HG03039 (cell line): ENCODE measurements around the gene IFIT5.
A peak's percentile ranks its signal among the peaks of the same experiment; 100 is the strongest.
"Not testable (repeated sequence)": the region's sequence is repeated elsewhere in the genome, so short reads cannot be mapped to it uniquely, and the experiment has no call there.

Experiments
- ATAC-seq: cut with Tn5 transposase; IDR thresholded peaks from one replicate; pipeline ENCODE4 v1.9.1; 2021; ENCODE audit warnings: mild to moderate bottlenecking, moderate library complexity; ENCODE audit not compliant: unreplicated experiment

IFIT5 gene

DNA sequence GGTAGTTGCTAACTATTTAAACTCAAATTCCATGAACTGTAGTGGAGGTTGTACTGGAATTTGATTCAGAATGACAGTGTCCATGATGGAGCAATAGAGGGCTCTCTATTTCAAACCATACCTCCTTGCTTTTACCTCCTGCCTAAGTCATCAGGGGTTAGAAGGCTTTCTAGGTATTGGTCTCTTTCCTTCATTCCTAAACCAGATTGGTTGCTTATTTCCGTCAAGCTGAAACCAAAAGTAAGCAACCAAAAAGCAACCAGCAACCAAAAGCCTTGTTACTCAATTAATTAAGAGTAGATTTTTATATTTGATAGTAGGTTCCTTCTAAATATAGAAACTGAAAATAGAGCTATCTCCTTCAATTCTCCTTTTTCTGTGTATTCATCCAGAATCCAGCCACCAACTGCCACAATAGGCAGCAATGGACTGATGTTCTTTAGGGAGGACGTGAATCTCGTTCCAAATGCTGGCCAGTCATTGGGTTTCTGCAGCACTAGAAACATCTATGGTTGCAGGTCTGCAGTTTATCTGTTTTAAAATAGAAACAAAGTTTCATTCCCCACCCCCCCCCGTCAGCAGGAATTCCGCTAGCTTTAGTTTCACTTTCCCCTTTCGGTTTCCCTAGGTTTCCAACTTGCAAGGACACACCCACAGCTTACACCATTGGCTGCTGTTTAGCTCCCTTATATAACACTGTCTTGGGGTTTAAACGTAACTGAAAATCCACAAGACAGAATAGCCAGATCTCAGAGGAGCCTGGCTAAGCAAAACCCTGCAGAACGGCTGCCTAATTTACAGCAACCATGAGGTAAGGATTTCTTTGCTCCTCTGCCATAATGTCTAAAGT lies 22.2 kb upstream of the IFIT5 start, which contains the start of gene IFIT1:
IFIT1 (plus strand) TSS at position 717 of the 850 bp plus-strand sequence; CDS start at position 807, 90 bp downstream.
- peak; percentile 60 for ATAC-seq

DNA sequence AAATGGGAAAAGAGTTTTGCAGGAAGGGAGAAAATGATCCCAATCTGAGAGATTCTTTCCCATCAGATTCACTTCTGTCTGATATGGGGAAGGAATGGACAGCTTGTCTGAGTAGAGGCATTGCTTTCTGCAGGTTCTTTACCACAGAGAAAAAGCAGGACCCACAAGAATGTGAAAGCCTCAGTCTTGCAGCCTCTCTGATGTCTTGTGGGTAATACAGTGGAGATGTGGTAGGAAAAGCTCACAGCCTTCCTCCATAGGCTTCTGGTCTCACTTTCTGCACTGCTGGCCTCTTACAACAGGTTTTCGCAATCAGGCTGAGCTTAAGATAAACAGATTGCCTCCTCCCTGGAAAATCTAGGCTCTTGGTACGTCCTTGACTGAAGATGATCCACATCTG lies 21.4 kb upstream of the IFIT5 start:
- ATAC-seq = peak; percentile 23

DNA sequence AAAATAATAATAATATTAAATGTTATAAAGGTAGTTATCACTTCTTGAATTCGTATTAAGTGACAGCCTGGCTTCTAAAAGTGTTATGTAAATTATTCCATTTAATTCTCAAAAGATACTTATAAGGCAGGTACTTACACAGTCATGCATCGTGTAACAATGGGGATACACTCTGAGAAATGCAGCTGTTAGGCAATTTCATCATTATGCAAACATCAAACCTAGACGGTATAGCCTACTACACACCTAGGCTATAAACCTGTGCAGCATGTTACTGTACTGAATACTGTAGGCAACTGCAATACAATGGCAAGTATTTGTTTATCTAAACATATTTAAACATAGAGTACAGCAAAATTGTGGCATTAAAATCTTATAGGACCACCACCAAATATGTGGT lies 20.5 kb upstream of the IFIT5 start:
- ATAC-seq = no peak

DNA sequence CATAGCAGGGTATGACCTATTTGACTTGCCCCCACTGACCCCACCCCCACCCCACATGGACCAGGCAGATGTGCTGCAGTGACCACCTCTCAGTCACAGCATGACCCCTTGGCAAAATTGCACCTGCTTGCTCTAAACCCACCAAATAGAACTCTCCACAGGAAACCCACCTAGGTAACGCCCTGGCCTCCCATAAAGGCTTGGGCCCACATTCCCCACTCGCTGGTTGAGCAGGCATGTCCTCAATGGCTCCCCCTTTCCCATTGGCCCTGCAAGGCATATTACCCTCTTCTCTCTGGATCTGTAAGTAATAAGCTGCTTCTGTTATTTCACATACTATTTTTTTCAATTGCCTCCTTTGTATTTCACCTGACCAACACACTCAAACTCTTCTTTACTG lies 19.2 kb upstream of the IFIT5 start:
- ATAC-seq = no peak

DNA sequence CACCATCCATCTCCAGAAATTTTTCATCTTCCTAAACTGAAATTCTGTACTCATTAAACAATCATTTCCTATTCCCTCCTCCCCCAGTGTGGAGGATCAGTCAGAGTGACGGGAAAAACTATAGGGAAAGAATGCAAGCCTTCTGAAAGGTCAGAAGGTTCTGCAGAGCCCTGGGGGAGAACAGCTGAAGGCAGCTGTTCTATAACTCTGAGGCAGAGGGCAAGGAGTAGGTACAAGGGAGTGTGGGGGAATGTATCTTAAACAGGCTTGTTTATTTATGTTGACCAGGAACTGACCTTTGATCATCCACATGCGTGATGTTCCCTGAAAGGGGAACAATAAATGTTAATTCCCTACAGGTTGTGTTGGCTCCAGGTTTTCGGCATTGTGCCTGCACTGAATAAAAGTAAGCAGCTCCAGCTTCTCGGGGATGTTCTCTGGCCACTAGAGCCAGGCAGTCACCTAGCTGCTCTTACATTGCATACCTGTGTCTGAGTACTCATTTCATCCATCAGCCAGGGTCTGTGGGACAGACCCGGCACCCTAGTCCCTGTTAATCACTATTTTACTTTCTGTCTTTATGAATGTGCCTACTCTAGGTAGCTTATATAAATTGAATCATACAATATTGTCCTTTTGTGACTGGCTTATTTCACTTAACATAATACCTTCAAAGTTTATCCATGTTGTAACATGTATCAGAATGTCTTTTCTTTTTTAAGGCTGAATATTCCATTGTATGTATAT lies 16.2 kb upstream of the IFIT5 start:
- no peak for ATAC-seq

DNA sequence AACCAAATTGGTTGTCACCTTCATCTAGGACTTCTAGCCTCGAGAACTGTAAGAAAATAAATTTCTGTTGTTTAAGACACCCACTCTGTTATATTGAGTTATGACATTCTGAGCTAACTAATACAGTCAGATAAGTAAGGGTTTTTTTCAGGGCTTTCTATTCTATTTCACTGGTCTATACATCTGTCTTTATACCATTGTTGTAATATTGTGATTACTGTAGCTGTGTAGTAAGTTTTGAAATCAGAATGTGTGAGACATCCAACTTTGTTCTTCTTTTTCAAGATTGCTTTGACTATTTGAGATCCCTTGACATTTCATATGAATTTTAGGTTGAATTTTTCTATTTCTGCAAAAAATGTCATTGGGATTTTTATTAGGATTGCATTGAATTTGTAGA lies 14.4 kb upstream of the IFIT5 start:
- ATAC-seq = no peak

DNA sequence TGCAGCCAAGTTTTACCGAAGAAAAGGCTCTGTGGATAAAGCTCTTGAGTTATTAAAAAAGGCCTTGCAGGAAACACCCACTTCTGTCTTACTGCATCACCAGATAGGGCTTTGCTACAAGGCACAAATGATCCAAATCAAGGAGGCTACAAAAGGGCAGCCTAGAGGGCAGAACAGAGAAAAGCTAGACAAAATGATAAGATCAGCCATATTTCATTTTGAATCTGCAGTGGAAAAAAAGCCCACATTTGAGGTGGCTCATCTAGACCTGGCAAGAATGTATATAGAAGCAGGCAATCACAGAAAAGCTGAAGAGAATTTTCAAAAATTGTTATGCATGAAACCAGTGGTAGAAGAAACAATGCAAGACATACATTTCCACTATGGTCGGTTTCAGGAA lies 11.3 kb upstream of the IFIT5 start:
- ATAC-seq = no peak

DNA sequence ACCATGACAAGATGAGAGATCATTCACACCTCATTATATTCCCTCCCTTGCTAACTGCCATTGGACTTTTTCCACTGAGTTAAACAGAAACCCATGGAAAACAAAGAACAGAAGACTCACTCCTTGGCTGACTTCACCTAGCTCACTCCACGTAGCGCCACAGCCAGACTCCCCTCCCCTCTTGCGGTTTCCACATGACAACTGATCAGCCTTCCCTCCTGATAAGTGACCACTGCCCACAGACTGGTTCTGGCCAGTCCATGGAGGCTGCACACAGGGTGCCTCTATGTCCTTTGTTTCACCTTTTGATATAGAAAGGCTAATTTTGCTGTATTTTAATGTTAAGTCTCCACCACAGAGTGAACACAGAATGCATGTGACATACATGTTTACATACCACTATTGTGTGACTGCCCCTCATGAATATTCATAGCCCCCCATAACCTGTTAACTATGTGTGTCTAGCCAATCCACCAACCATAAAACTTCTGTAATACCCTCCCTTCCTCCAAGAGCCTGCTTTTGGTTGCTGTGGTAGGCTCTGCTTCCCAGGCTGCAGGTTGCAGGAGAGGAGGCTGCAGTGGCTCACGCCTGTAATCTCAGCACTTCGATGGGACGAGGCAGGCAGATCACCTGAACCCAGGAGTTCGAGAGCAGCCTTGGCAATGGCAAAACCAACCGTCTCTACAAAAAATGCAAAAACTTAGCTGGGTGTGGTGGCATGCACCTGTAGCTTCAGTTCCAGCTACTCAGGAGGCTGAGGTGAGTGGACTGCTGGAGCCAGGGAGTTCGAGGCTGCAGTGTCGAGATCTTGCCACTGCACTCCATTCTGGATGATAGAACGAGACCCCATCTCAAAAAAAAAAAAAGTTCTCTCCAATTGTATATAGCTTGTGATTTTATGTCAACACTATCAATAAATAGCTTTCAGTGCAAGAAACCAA lies 10.0 kb upstream of the IFIT5 start:
- no peak for ATAC-seq

DNA sequence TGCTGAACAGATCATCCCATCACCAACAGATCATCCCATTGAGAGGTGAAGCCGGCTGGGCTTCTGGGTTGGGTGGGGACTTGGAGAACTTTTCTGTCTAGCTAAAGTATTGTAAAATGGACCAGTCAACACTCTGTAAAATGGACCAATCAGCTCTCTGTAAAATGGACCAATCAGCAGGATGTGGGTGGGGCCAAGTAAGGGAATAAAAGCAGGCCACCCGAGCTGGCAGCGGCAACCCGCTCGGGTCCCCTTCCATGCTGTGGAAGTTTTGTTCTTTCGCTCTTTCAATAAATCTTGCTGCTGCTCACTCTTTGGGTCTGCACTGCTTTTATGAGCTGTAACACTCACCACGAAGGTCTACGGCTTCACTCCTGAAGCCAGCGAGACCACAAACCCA lies 8.2 kb upstream of the IFIT5 start:
- ATAC-seq = not testable (repeated sequence)

DNA sequence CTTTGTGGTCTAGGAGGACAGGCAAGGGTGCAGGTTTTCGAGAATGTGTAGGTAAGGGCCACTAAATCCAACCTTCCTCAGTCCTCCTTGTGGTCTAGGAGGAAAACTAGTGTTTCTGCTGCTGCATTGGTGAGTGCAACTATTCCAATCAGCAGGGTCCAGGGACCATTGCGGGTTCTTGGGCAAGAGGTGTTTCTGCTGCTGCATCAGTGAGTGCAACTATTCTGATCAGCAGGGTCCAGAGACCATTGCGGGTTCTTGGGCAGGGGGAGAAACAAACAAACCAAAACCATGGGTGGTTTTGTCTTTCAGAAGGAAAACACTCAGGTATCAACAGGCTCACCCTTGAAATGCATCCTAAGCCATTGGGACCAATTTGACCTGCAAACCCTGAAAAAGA lies 6.6 kb upstream of the IFIT5 start:
- not testable (repeated sequence) for ATAC-seq

DNA sequence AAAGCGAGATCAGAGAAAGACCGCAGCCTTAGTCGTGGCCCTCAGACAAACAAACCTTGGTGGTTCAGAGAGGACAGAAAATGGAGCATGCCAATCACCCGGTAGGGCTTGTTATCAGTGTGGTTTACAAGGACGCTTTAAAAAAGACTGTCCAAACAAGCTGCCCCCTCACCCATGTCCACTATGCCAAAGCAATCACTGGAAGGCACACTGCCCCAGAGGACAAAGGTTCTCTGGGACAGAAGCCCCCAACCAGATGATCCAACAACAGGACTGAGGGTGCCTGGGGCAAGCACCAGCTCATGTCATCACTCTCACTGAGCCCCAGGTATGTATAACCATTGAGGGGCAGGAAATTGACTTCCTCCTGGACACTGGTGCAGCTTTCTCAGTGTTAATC lies 5.1 kb upstream of the IFIT5 start:
- ATAC-seq = not testable (repeated sequence)

DNA sequence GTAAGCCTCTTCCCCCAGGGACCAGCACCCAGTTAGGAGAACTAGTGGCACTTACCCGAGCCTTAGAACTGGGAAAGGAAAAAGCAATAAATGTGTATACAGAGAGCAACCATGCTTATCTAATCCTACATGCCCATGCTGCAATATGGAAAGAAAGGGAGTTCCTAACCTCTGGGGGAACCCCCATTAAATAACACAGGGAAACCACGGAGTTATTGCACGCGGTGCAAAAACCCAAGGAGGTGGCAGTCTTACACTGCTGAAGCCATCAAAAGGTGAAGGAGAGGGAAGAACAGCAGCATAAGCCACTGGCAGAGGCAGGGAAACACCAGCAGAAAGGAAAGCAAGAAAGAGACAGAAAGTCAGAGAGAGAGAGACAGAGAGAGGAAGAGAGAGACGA lies 3.8 kb upstream of the IFIT5 start:
- not testable (repeated sequence) for ATAC-seq

DNA sequence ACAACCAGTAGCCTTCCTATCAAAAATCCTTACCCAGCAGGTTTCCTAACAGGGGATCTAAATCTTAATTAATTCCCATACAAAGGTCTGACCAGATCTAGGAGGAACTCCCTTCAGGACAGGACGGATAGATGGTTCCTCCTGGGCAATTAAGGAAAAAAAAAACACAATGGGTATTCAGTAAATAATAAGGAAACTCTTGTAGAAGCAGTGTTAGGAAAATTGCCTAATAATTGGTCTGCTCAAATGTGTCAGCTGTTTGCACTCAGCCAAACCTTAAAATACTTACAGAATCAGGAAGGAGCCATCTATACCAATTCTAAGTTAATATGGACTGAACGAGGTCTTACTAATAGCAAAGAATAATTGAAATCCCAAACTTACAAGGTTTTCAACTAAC lies 3.2 kb upstream of the IFIT5 start:
- ATAC-seq = not testable (repeated sequence)

DNA sequence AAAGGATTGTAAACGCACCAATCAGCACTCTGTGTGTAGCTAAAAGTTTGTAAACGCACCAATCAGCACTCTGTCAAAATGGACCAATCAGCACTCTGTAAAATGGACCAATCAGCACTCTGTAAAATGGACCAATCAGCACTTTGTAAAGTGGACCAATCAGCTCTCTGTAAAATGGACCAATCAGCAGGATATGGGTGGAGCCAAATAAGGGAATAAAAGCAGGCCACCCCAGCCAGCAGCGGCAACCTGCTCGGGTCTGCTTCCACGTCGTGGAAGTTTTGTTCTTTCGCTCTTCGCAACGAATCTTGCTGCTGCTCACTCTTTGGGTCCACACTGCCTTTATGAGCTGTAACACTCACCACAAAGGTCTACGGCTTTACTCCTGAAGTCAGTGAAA lies 2.1 kb upstream of the IFIT5 start:
- ATAC-seq = not testable (repeated sequence)

DNA sequence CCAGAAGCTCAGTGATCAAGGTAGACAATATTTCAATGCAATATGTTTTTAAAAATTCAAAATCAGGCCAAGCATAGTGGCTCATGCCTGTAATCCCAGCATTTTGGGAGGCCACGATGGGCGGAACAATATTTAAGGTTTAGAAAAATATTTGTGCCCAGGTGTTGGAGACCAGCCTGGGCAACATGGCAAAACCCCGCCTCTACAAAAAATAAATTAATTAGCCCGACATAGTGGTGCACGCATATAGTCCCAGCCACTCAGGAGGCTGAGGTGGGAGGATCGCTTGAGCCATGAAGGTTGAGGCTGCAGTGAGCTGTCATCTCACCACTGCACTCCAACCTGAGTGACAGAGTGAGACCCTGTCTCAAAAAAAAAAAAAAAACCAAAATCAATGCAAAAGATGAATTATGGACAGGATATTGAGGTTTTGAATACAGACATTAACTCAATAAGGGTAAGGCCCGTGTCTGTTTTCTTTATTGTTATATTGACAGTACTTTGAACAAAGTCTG lies 913 bp upstream of the IFIT5 start:
- ATAC-seq = no peak

DNA sequence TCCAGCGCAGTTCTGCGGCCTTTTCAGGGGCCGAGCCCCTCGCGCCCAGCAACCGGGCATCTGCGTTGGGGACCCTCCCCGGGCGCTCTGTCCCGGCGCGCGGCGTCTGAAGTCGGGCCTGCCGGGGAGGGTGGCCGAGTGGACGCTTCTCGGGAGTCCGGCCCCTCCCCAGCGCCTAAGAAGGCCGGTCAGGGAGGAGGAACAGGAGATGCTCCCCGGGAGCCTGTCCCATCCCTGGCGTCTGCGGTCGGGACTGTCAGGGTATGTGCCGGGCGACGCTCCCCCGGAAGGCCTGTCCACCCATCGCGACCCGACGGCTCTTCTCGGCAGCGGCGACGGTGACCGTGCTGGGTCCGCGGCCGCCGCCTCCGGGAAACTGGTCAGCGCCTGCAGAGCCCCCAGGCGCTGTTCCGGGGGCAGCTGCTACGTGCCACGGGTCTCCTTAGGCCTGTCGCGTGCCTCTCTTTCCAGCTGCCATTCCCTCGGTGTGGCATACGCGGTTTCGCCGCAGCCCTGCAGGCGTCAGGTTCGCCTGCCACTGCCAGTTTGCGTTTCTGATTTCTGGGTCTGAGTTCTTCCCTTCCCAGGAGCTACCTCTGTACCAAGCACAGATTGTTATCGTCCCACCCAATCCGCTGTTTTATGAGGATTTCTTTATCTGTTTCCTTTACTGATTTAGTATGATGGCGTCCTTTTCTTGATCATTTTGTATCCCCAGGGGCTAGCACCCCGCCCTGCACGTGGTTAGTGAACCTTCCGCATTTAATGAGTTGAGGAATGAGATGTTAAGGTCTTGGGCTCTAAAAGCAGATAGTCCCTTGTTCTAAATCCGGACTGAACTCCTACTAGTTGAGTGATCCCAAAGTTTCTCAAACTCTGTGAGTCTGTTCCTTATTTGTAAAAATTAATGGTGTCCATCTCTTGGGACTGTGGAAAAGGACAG lies 782 bp downstream of the IFIT5 start:
- ATAC-seq = peak; percentile 35

DNA sequence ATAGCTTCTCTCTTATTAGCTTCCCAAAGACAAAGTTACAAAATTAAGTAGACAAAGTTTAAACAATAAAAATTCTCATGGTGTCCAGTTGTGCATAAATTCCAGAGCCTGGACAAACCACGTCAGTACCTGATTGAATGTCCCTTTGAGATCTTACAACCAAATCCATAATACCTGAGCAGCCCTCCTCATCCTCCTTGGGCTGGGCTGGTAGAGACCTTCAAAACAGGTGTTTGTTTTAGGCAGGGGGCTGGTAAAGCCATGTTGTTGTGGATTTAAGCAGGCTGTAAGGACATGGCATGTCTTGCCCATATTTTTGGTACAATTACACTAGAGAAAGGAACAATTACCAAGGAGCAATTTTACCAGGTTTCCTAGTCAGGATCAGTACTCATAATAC lies 2.1 kb downstream of the IFIT5 start:
- no peak for ATAC-seq

DNA sequence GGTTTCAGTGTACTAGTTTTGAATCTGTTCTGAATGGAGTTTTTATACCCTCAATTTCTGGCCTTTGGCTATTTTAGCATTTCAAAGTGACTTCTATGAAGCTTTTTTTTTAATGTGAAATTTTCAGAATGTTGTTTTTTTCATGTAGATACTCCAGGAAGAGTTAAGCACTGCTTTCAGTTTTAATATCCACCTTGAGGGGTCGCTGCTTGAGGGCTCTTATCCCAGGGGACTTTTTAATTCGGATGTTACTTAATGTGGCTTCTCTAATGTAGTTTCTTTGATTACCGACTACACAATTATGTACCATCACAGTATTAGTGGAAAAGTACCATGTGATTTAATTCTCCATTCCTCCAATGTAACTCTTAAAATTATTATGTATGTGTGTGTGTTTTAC lies 5.2 kb downstream of the IFIT5 start:
- no peak for ATAC-seq

DNA sequence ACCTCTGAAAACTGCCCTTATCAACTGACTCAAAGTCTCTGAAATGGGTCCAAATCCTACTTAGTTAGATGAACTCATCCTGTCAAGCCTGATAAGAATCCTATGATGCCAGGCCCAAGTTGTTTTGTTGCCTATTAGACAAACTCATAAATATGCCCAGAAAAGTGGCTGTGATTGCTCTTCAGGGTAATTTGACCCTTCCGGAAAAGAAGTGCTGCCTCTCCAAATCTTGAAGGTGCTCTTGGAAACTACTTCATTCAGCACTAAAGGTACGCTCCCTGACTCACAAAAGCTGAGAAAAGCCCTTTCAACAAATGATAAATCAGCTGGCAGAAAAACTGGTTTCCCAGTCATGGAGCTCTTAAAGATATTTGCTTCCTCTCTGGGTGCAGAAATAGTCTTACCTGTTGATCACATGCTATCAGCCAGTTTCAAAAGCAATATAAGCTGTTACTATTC lies 6.7 kb downstream of the IFIT5 start:
- ATAC-seq = no peak

DNA sequence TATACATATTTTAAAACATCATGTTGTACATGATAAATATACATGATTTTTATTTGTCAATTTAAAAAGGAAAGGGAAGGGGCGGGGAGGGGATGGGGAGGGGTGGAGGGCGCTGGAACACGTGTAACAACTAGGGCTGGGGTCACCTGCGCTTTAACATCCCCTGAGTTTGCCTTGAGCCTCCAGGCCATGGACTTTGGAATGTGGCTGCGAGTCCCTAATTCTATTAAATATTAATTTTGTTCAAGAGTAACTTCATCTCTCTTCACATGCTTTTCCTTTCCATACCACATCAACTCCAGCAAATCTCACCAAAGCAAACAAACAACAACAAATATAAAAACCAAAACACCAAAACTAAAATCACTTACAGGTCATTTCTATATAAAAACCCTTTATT lies 10.6 kb downstream of the IFIT5 start:
- no peak for ATAC-seq
